Measurements from ENCODE around the gene NRARP.
A peak's percentile ranks its signal among the peaks of the same experiment; 100 is the strongest.

NRARP gene

GRCh38 chr9:137275588-137276472 is 26.2 kb downstream of the NRARP start:
- Mint-ChIP-seq H3K36me3 (no peaks in the 10 kb centered on the region), H3K9me3 (no peaks in the 10 kb centered on the region), H3K4me3 (peak overlapping the region; percentile 78), H3K27me3 (no peaks in the 10 kb centered on the region), H3K27ac (peak overlapping the region; percentile 83), H3K4me1 (peaks cover 26% of the 10 kb centered on the region)
- no peak for DNase-seq (ENCODE audit: low spot score in 2 of 2)
- no peak for ATAC-seq (ENCODE audit: low read depth)

GRCh38 chr9:137275203-137275587 is 26.9 kb downstream of the NRARP start:
- DNase-seq (ENCODE audit: low spot score in 2 of 2) = no peak
- ATAC-seq (ENCODE audit: low read depth) = no peak
- Mint-ChIP-seq H3K9me3 (no peaks in the 10 kb centered on the region), H3K36me3 (no peaks in the 10 kb centered on the region), H3K4me1 (peaks cover 26% of the 10 kb centered on the region), H3K27me3 (no peaks in the 10 kb centered on the region), H3K4me3 (peak overlapping the region; percentile 78), H3K27ac (peak overlapping the region; percentile 83)

GRCh38 chr9:137273611-137274320 is 28.3 kb downstream of the NRARP start:
- DNase-seq (ENCODE audit: low spot score in 2 of 2) (no peak), ATAC-seq (ENCODE audit: low read depth) (no peak)
- no peaks in the 10 kb centered on the region for H3K9me3 Mint-ChIP-seq
- H3K4me1 Mint-ChIP-seq = peaks cover 35% of the 10 kb centered on the region
- peaks cover under 1% of the 10 kb centered on the region for H3K36me3 Mint-ChIP-seq
- H3K4me3 Mint-ChIP-seq = no peak overlapping the region
- H3K27ac Mint-ChIP-seq = no peak overlapping the region
- H3K27me3 Mint-ChIP-seq = no peaks in the 10 kb centered on the region

- DNase-seq (ENCODE audit: low spot score in 2 of 2) (no peak), ATAC-seq (ENCODE audit: low read depth) (no peak)
- peaks cover 39% of the 10 kb centered on the region for H3K4me1 Mint-ChIP-seq
- no peak overlapping the region for H3K27ac Mint-ChIP-seq
- H3K9me3 Mint-ChIP-seq = no peaks in the 10 kb centered on the region
- no peaks in the 10 kb centered on the region for H3K27me3 Mint-ChIP-seq
- H3K36me3 Mint-ChIP-seq = peaks cover 3% of the 10 kb centered on the region
- H3K4me3 Mint-ChIP-seq = no peak overlapping the region
Measured at GRCh38 chr9:137273095-137273490, 29.0 kb downstream of the NRARP start.

GRCh38 chr9:137272241-137273094 is 29.6 kb downstream of the NRARP start:
- no peak overlapping the region for H3K4me3 Mint-ChIP-seq
- H3K36me3 Mint-ChIP-seq = peaks cover 6% of the 10 kb centered on the region
- peaks cover 43% of the 10 kb centered on the region for H3K4me1 Mint-ChIP-seq
- H3K27me3 Mint-ChIP-seq = no peaks in the 10 kb centered on the region
- DNase-seq (ENCODE audit: low spot score in 2 of 2) (no peak), ATAC-seq (ENCODE audit: low read depth) (no peak)
- H3K27ac Mint-ChIP-seq = no peak overlapping the region
- H3K9me3 Mint-ChIP-seq = no peaks in the 10 kb centered on the region

GRCh38 chr9:137271696-137272076 is 30.4 kb downstream of the NRARP start:
- no peaks in the 10 kb centered on the region for H3K9me3 Mint-ChIP-seq
- H3K27ac Mint-ChIP-seq = no peak overlapping the region
- DNase-seq (ENCODE audit: low spot score in 2 of 2) (no peak), ATAC-seq (ENCODE audit: low read depth) (no peak)
- no peaks in the 10 kb centered on the region for H3K27me3 Mint-ChIP-seq
- peaks cover 38% of the 10 kb centered on the region for H3K4me1 Mint-ChIP-seq
- H3K4me3 Mint-ChIP-seq = no peak overlapping the region
- H3K36me3 Mint-ChIP-seq = peaks cover 6% of the 10 kb centered on the region

GRCh38 chr9:137270929-137271695 is 31.0 kb downstream of the NRARP start:
- DNase-seq (ENCODE audit: low spot score in 2 of 2) (no peak), ATAC-seq (ENCODE audit: low read depth) (no peak)
- H3K27me3 Mint-ChIP-seq = no peaks in the 10 kb centered on the region
- H3K4me3 Mint-ChIP-seq = no peak overlapping the region
- no peaks in the 10 kb centered on the region for H3K9me3 Mint-ChIP-seq
- peaks cover 36% of the 10 kb centered on the region for H3K4me1 Mint-ChIP-seq
- H3K36me3 Mint-ChIP-seq = peaks cover 6% of the 10 kb centered on the region
- H3K27ac Mint-ChIP-seq = no peak overlapping the region

- ATAC-seq (ENCODE audit: low read depth) (peak; percentile 77), DNase-seq (ENCODE audit: low spot score in 2 of 2) (no peak)
- Mint-ChIP-seq H3K4me1 (peaks cover 22% of the 10 kb centered on the region), H3K36me3 (peaks cover 6% of the 10 kb centered on the region), H3K9me3 (no peaks in the 10 kb centered on the region), H3K4me3 (peak overlapping the region; percentile 87), H3K27me3 (no peaks in the 10 kb centered on the region), H3K27ac (peak overlapping the region; percentile 54)
Measured at GRCh38 chr9:137269231-137269772, 32.8 kb downstream of the NRARP start.

- ATAC-seq (ENCODE audit: low read depth) = peak; percentile 9
Measured at GRCh38 chr9:137268538-137269201, 33.4 kb downstream of the NRARP start.

GRCh38 chr9:137267933-137268355 is 34.1 kb downstream of the NRARP start:
- H3K9me3 Mint-ChIP-seq = no peaks in the 10 kb centered on the region
- H3K27ac Mint-ChIP-seq = peak overlapping the region; percentile 54
- ATAC-seq (ENCODE audit: low read depth) = peak; percentile 44
- DNase-seq (ENCODE audit: low spot score in 2 of 2) = no peak
- peaks cover 6% of the 10 kb centered on the region for H3K36me3 Mint-ChIP-seq
- H3K4me3 Mint-ChIP-seq = peak overlapping the region; percentile 87
- H3K27me3 Mint-ChIP-seq = no peaks in the 10 kb centered on the region
- peaks cover 25% of the 10 kb centered on the region for H3K4me1 Mint-ChIP-seq

More at GRCh38 chr9:137268538-137269201, 33.4 kb downstream of the NRARP start:
- no peak for DNase-seq (ENCODE audit: low spot score in 2 of 2)
- Mint-ChIP-seq H3K27me3 (no peaks in the 10 kb centered on the region), H3K9me3 (no peaks in the 10 kb centered on the region), H3K36me3 (peaks cover 6% of the 10 kb centered on the region), H3K27ac (peak overlapping the region; percentile 54), H3K4me1 (peaks cover 22% of the 10 kb centered on the region), H3K4me3 (peak overlapping the region; percentile 87)

- Mint-ChIP-seq H3K36me3 (peaks cover 6% of the 10 kb centered on the region), H3K4me3 (no peak overlapping the region), H3K9me3 (no peaks in the 10 kb centered on the region), H3K4me1 (peaks cover 26% of the 10 kb centered on the region), H3K27me3 (no peaks in the 10 kb centered on the region), H3K27ac (no peak overlapping the region)
- ATAC-seq (ENCODE audit: low read depth) (no peak), DNase-seq (ENCODE audit: low spot score in 2 of 2) (no peak)
Measured at GRCh38 chr9:137266585-137267453, 35.3 kb downstream of the NRARP start.

GRCh38 chr9:137266162-137266527 is 35.9 kb downstream of the NRARP start:
- ATAC-seq (ENCODE audit: low read depth) (no peak), DNase-seq (ENCODE audit: low spot score in 2 of 2) (no peak)
- peaks cover 6% of the 10 kb centered on the region for H3K36me3 Mint-ChIP-seq
- no peak overlapping the region for H3K4me3 Mint-ChIP-seq
- peaks cover 26% of the 10 kb centered on the region for H3K4me1 Mint-ChIP-seq
- no peaks in the 10 kb centered on the region for H3K27me3 Mint-ChIP-seq
- no peaks in the 10 kb centered on the region for H3K9me3 Mint-ChIP-seq
- no peak overlapping the region for H3K27ac Mint-ChIP-seq
